Measurements from ENCODE around the gene MGRN1.

- TF ChIP-seq CTCF (IDR thresholded peaks at IDR 0.05) (no peak), POLR2A (IDR thresholded peaks at IDR 0.05) (no peak), EP300 (IDR thresholded peaks at IDR 0.05) (no peak)
Observed at GRCh38 chr16:4737545-4737944, 112.9 kb downstream of the MGRN1 start.

All from ovary (tissue), 3 donors.